Brain microvascular endothelial cell (primary cell): ENCODE results near the gene IGSF9B.

Experiments used
- DNase-seq: peaks from one replicate; pipeline ENCODE4 v3.0.0-alpha.2; 2020
- H3K27ac ChIP-seq: fragments of 250-450 bp; sonication (Bioruptor Pico); 2 replicates; pipeline ENCODE4 v1.5.1; 2020; ENCODE audit warnings: mild to moderate bottlenecking, moderate library complexity
- H3K27me3 ChIP-seq: fragments of 250-450 bp; sonication (Bioruptor Pico); replicated peaks from 2 replicates; pipeline ENCODE4 v1.5.1; 2020; ENCODE audit warnings: mild to moderate bottlenecking
- H3K36me3 ChIP-seq: fragments of 250-450 bp; sonication (Bioruptor Pico); replicated peaks from 2 replicates; pipeline ENCODE4 v1.5.1; 2020; ENCODE audit warnings: mild to moderate bottlenecking
- H3K4me3 ChIP-seq: 2 replicates; pipeline ENCODE4 v1.5.1; 2011; ENCODE audit warnings: low read depth, mild to moderate bottlenecking, control low read depth, low read length, moderate library complexity
- in situ Hi-C: cut with HindIII; loops from 2 replicates; pipeline ENCODE4 v1.10.0; 2017; ENCODE audit warnings: low sequenced_read_pairs, low pct_ligation_motif_present
- TF ChIP-seq, protein P1 (sequence below): IDR thresholded peaks from 2 replicates; pipeline ENCODE4 v1.5.1; 2011; ENCODE audit warnings: low read depth, mild to moderate bottlenecking, moderate library complexity, low read length, control low read depth, inconsistent platforms; ENCODE audit errors: missing control alignments

IGSF9B gene

DNA sequence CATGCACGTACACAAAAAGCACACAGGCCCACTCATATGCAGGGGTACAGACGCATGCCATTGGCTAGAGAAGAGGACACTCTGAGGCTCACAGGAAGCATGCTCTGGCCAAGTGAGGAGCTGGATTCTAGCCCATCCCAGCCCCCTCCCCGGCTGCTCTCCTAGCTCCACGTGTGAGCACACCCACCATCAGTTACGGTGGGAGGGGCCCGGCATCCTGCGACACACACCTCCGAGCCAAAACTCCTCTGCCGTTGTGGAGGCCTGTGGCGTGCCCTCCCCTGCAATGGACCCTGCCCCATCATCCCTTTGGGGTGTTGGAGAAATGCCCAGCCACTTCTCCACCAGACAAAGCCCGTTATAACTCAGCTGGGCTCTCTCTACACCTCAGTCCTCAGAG lies 15.1 kb upstream of the IGSF9B start:
- TF ChIP-seq, protein P1, sequence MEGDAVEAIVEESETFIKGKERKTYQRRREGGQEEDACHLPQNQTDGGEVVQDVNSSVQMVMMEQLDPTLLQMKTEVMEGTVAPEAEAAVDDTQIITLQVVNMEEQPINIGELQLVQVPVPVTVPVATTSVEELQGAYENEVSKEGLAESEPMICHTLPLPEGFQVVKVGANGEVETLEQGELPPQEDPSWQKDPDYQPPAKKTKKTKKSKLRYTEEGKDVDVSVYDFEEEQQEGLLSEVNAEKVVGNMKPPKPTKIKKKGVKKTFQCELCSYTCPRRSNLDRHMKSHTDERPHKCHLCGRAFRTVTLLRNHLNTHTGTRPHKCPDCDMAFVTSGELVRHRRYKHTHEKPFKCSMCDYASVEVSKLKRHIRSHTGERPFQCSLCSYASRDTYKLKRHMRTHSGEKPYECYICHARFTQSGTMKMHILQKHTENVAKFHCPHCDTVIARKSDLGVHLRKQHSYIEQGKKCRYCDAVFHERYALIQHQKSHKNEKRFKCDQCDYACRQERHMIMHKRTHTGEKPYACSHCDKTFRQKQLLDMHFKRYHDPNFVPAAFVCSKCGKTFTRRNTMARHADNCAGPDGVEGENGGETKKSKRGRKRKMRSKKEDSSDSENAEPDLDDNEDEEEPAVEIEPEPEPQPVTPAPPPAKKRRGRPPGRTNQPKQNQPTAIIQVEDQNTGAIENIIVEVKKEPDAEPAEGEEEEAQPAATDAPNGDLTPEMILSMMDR, result no peak
- DNase-seq, result no peak
- H3K36me3 ChIP-seq, result no peaks in the 10 kb centered on the region
- no peak overlapping the region for H3K4me3 ChIP-seq
- no peak overlapping the region for H3K27ac ChIP-seq
- in situ Hi-C loops, result no loop called here
- no peaks in the 10 kb centered on the region for H3K27me3 ChIP-seq

DNA sequence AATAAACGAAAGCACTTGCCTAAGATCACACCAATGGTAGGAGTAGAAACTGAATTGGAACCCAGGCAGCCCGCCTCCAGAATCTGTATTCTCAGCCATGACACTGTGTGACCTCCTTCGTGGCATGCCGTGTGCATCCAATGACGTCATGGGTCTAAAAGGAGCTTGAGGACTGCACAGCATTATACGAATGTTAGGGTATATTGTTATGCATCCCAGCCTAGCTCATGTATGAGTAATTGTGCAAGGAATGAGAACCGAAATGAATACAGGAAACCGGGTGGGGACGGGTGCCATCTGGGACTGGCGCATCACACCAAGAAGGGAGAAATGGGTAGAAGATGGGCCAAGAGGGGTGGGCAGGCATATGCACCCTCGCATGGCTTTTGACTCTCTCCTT lies 12.3 kb upstream of the IGSF9B start:
- H3K27me3 ChIP-seq, result no peaks in the 10 kb centered on the region
- H3K27ac ChIP-seq, result no peak overlapping the region
- in situ Hi-C loops, result no loop called here
- no peaks in the 10 kb centered on the region for H3K36me3 ChIP-seq
- TF ChIP-seq, protein P1, result no peak
- no peak for DNase-seq
- no peak overlapping the region for H3K4me3 ChIP-seq

DNA sequence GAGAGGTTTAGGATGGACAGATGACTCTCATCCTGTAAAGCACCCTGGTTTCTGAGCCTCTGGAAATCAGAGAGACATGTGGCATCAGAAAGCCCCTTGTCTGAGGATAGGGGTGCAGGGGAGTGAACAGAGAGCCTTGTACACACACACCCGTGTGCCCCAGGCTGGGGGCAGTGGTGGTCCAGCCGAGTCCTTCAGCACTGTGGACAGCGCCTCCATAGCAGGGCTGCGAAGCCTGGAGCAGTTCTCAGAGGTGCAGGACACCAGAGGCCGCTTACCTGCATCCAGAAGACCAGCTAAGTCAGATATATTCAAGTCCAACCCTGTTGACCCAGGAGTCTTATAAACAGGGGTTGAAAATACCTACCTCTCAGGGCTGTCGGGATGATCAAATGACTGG lies 11.5 kb upstream of the IGSF9B start:
- in situ Hi-C loops, result no loop called here
- Histone ChIP-seq H3K27me3 (no peaks in the 10 kb centered on the region), H3K4me3 (no peak overlapping the region), H3K36me3 (no peaks in the 10 kb centered on the region), H3K27ac (no peak overlapping the region)
- no peak for DNase-seq
- TF ChIP-seq, protein P1, result no peak

DNA sequence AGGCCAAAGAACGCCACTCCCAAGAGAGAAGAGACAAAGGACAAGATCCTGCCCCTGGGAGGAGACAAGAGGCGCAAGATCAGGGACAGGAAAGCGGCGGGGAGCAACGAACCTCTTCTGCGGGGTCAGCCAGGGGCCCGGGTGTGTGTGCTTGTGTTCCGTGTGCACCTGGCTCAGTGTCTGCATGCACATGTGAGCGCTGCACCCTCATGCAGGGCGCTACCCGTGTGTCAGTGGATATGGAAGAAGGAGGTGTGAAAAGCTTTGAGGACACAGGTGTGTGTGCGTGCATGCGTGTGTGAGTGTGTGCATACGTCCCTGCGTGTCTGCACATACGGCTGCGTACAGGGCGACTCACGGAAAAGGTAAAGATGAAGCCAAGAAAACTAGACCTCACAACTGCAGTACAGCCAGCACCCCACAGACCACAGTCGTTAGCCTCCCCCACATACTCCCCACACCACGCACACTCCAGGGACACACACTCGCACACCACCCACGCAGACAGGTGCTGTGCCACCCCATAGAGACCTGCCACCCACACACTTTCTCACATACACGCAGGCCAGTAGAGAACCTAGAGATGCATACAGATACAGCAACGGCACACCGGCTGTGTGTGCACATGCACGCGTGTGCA lies 11.0 kb upstream of the IGSF9B start:
- no peak overlapping the region for H3K27ac ChIP-seq
- in situ Hi-C loops, result no loop called here
- H3K4me3 ChIP-seq, result no peak overlapping the region
- H3K27me3 ChIP-seq, result no peaks in the 10 kb centered on the region
- DNase-seq, result no peak
- TF ChIP-seq, protein P1, result no peak
- H3K36me3 ChIP-seq, result no peaks in the 10 kb centered on the region

DNA sequence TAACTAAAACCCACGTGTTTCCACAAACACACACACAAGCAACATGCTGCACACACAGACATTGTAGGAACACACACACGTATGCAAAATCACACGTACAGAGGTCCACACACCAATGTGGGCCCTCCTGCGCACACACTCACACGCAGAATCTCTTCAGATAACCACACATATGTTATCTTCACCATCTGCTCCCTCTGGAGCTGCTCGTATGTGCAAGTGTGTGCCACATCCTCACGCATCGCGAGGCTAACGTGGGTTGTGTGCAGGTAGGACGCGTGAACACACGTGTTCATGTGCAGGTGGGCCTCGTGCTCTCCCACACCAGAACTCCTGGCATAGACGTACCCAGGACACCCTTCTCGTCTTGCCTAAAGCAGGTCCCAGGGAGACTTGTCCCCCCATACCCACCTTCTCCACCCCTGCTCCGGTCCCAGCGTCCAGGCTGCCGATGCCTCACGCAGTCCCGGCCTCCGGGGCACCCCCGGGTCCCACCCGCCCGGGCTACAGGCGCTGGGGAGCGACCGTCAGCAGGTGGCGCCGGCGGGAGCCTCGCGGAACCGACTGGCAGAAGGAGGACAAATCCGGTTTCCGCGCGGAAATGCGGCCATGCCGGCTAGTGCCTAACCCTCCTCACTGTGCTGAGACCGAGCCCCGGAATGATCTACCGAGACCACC lies 10.3 kb upstream of the IGSF9B start:
- H3K4me3 ChIP-seq, result no peak overlapping the region

More for the DNA sequence above, 10.3 kb upstream of the IGSF9B start:
- Histone ChIP-seq H3K27me3 (no peaks in the 10 kb centered on the region), H3K27ac (no peak overlapping the region), H3K36me3 (no peaks in the 10 kb centered on the region)
- no peak for DNase-seq
- in situ Hi-C loops, result no loop called here
- TF ChIP-seq, protein P1, result peak; percentile 15
